Breast epithelium (tissue), 4 donors: ENCODE results near the gene KRTAP5-5. TPM values are rescaled to one million over a fixed set of nuclear protein-coding genes. Genes with fewer than 3 reads are reported as not detected.

Experiments
- DNase-seq, 2 donors: peaks; one replicate each; pipeline ENCODE4 v3.0.0-alpha.2; 2019; ENCODE audit warnings: low spot score in 2 of 2
- H3K27ac ChIP-seq, 2 donors: fragments of 200-600 bp; sonication (generic) in 1 of 2; one replicate each; pipeline ENCODE4 v1.5.1; 2016 to 2019; ENCODE audit warnings: mild to moderate bottlenecking in 1 of 2
- H3K27me3 ChIP-seq, 2 donors: fragments of 200-600 bp; sonication (generic) in 1 of 2; one replicate each; pipeline versions ENCODE4 v1.5.1 to v1.6.0; 2017 to 2019; ENCODE audit warnings: control low read depth in 1 of 2, mild to moderate bottlenecking in 1 of 2
- H3K36me3 ChIP-seq: fragments of 200-600 bp; one replicate; pipeline ENCODE4 v1.5.1; 2019
- H3K4me1 ChIP-seq, 2 donors: fragments of 200-600 bp; sonication (generic); one replicate each; pipeline ENCODE4 v1.5.1; 2016 to 2019; ENCODE audit warnings: control low read depth in 1 of 2
- H3K4me3 ChIP-seq, 3 donors: fragments of 200-600 bp; sonication (generic); 1 replicate in 2 of 3; 2 replicates in 1 of 3; pipeline ENCODE4 v1.5.1; 2016 to 2019; ENCODE audit warnings: mild to moderate bottlenecking in 3 of 3, moderate library complexity in 2 of 3
- H3K9me3 ChIP-seq, 2 donors: fragments of 200-600 bp; sonication (generic) in 1 of 2; one replicate each; pipeline ENCODE4 v1.5.1; 2016 to 2019; ENCODE audit warnings: control low read depth in 1 of 2
- POLR2A ChIP-seq: fragments of 450-650 bp; IDR thresholded peaks from one replicate; pipeline ENCODE4 v1.6.1; 2016; ENCODE audit warnings: antibody characterized with exemption, mild to moderate bottlenecking, moderate library complexity
- POLR2AphosphoS5 ChIP-seq, 3 donors: sonication (generic); formaldehyde crosslinking; IDR thresholded peaks; one replicate each; pipeline ENCODE4 v1.6.1; 2017; ENCODE audit warnings: antibody characterized with exemption in 3 of 3
- intact Hi-C: fragments of 100-400 bp; cut with DNase I; formaldehyde crosslinking; loops from one replicate; pipeline ENCODE4 v1.15.1; 2023; ENCODE audit warnings: low total_unique reads
- total RNA-seq, 3 donors: library from RNA; depleted of rRNA; stranded (reverse); fragments of >200 nt; gene quantifications; one replicate each; pipeline ENCODE4 v1.1.0, GENCODE V29; 2016
- TF ChIP-seq, protein P1 (sequence below), 3 donors: fragments of 450-650 bp; IDR thresholded peaks; one replicate each; pipeline ENCODE4 v1.5.1; 2016 to 2017; ENCODE audit warnings: antibody characterized with exemption in 3 of 3, mild to moderate bottlenecking in 3 of 3, moderate library complexity in 3 of 3

The KRTAP5-5 gene
- total RNA-seq, 3 donors from 2014 or later, result not detected

DNA sequence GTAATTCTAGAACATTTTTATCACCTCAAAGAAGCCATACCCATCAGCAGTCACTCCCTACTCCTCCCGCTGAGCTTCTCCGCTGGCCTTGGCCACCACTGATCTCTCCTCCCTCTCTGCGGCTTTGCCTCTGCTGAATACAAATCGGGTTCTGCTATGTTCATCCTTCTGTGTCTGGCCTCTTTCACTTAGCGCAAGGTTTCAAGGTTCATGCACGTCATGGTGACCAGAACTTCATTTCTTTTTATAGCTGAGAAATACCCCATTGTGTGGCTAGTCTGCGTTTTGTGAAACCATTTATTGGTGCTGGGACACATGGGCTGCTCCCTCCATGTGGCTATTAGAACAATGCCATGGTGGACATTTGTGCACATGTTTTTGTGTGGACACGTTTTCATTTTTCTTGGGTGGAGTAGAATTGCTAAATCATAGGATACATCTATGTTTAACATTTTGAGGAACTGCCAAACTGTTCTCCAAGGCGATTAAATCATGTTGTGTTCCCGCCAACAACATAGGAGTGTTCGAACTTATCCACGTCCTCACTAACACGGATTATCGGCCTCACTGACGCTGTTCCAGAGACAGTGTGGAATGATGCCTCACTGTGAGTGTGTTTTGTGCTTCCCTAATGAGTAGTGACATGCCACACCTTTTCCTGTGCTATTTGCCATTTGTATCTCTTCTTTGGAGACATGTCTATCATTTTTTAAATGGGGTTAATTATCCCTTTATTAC lies 43.2 kb downstream of the KRTAP5-5 start:
- TF ChIP-seq, protein P1, sequence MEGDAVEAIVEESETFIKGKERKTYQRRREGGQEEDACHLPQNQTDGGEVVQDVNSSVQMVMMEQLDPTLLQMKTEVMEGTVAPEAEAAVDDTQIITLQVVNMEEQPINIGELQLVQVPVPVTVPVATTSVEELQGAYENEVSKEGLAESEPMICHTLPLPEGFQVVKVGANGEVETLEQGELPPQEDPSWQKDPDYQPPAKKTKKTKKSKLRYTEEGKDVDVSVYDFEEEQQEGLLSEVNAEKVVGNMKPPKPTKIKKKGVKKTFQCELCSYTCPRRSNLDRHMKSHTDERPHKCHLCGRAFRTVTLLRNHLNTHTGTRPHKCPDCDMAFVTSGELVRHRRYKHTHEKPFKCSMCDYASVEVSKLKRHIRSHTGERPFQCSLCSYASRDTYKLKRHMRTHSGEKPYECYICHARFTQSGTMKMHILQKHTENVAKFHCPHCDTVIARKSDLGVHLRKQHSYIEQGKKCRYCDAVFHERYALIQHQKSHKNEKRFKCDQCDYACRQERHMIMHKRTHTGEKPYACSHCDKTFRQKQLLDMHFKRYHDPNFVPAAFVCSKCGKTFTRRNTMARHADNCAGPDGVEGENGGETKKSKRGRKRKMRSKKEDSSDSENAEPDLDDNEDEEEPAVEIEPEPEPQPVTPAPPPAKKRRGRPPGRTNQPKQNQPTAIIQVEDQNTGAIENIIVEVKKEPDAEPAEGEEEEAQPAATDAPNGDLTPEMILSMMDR (IDR thresholded peaks at IDR 0.05), result no peak
- TF ChIP-seq POLR2A (no peak), POLR2AphosphoS5 (IDR thresholded peaks at IDR 0.05) (no peak)

DNA sequence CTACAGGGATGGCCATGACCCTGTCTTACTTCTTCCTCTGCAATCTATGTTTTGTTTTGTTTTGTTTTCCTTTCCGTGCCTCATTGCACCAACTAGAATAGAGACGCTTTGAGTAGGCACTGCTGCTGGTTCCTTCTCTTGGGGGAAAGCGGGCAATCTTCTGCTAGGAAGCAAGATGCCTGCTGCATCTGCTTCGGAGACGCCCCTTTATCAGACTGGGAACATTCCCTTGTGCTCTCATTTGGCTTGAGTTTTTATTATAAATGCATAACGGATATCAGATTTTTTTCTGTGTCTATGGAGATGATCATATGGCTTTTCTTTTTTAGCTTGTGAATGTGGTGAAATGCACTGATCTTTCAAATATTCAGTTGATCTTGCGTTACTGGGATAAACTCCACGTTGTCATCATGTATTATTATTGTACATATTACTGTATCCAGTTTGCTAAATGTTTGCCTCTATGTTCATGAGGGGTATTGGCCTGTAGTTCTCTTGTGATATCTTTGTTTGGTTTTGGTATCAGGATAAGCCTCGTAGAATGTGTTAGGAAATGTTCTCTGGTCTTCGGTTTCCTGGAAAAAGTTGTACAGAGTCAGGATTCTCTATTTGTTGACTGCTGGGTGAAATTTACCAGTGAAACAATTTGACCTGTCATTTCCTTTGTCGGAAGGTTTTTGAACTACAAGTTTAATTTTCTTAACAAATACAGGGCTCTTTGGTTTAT lies 44.0 kb downstream of the KRTAP5-5 start:
- intact Hi-C loops, result loop anchor here (2.0 kb wide), 1 partner anchor 67 kb away; no protein-coding TSS in a partner anchor
- Histone ChIP-seq H3K27me3 (peaks cover 0 to 44% of the 10 kb centered on the region in 2 donors), H3K9me3 (no peaks in the 10 kb centered on the region)

More for the DNA sequence above, 43.2 kb downstream of the KRTAP5-5 start:
- H3K36me3 ChIP-seq, result no peaks in the 10 kb centered on the region
- no peak overlapping the region for H3K27ac ChIP-seq
- peak in 1 of 2 donors; percentile 9 for DNase-seq
- H3K4me1 ChIP-seq, result no peaks in the 10 kb centered on the region
- H3K27me3 ChIP-seq, result peaks cover 0 to 48% of the 10 kb centered on the region in 2 donors
- intact Hi-C loops, result loop anchor here (2.0 kb wide), 1 partner anchor 66 kb away; no protein-coding TSS in a partner anchor
- H3K9me3 ChIP-seq, result no peaks in the 10 kb centered on the region
- H3K4me3 ChIP-seq, result no peak overlapping the region

DNA sequence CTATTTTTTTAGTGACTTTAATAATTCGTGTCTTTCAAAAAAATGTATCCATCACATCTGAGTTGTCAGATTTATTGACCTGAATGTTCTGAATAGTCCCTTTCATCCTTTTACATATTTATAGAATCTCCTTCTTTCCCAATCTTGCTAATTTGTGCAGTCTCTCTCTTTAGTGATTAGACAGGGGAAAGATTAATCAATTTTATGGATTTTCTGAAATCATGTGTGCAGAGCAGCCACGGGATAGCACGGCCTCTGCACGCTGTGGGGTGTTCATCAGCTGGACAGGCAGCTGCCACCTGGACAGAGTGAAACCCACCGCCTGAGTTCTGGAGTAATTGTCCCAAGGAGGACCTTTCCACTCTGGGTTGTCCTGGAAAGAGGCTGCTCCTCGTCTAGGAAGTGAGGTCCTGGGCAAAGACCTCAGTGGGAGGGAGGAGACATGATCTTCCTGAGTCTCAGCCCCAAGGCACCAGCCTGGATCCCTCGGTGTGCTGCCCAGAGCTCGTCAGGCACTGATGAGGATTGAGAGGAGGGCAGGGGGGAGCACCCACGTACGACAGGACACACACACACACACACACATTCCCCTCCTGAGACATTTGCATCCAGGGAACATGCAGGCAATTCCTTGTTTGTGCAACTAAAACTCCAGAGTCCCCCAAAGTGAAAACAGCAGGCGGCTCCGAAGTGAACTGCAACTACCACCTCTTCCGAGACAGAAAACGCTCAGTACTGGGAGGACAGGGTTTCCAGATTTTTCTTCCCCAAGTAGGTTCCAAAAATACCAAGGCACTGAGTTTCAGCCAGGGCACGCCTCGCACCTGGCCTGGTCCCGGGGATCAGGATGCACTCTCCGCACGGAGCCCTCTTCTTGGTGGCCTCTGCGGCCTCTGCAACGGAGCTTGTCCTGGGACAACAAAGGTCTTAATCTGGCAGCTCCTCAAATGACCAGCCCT lies 44.9 kb downstream of the KRTAP5-5 start:
- no peaks in the 10 kb centered on the region for H3K9me3 ChIP-seq
- no peaks in the 10 kb centered on the region for H3K36me3 ChIP-seq
- intact Hi-C loops, result no loop called here
- no peak overlapping the region for H3K27ac ChIP-seq
- H3K4me3 ChIP-seq, result no peak overlapping the region
- DNase-seq, result no peak
- TF ChIP-seq, protein P1 (IDR thresholded peaks at IDR 0.05), result no peak
- no peak for TF ChIP-seq POLR2A
- H3K27me3 ChIP-seq, result peaks cover 0 to 36% of the 10 kb centered on the region in 2 donors
- no peaks in the 10 kb centered on the region for H3K4me1 ChIP-seq

More for the DNA sequence above, 44.0 kb downstream of the KRTAP5-5 start:
- no peak for DNase-seq
- TF ChIP-seq POLR2AphosphoS5 (IDR thresholded peaks at IDR 0.05) (no peak), POLR2A (no peak)
- TF ChIP-seq, protein P1 (IDR thresholded peaks at IDR 0.05), result no peak
- no peaks in the 10 kb centered on the region for H3K36me3 ChIP-seq
- H3K27ac ChIP-seq, result no peak overlapping the region
- no peaks in the 10 kb centered on the region for H3K4me1 ChIP-seq
- no peak overlapping the region for H3K4me3 ChIP-seq

DNA sequence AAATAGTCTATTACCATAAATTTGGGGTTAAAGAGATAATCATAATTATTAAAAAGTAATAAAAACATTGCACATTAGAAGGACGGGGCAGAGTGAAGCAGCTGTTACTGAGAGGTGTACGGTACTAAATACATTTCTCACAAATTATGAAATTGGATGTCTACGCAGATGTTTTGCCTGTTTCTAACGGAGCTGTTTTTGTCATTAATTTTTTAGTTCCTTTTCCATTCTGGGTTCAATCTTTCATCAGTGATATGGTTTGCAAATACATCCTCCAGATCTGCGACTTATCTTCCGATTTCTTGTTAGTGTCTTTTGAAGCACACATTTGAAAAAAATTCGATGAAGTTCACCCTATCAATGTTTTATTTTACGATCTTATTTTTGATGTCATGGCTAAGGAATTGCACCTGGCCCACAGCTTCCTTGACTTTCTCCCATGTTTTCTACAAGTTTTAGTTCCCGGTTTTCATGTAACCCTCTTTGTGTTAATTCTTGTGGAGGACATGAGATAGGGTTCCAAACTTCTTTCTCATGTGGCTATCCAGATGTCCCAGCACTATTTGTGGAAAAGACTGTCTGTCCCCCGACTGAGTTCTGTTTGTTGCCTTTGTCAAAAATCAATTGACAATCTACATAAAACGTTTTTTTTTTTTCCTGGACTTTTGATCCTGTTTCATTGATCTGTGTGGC lies 46.1 kb downstream of the KRTAP5-5 start:
- Histone ChIP-seq H3K27ac (no peak overlapping the region), H3K9me3 (no peaks in the 10 kb centered on the region), H3K4me1 (no peaks in the 10 kb centered on the region), H3K4me3 (no peak overlapping the region), H3K36me3 (no peaks in the 10 kb centered on the region), H3K27me3 (peaks cover 0 to 30% of the 10 kb centered on the region in 2 donors)
- intact Hi-C loops, result no loop called here
- TF ChIP-seq, protein P1 (IDR thresholded peaks at IDR 0.05), result no peak
- TF ChIP-seq POLR2AphosphoS5 (IDR thresholded peaks at IDR 0.05) (no peak), POLR2A (no peak)
- no peak for DNase-seq
